CD14-positive monocyte (primary cell): ENCODE data around the gene ASTN2. TPM values are rescaled to one million over a fixed set of nuclear protein-coding genes. Genes with fewer than 3 reads are reported as not detected.

Experiments
- DNase-seq, 3 donors: peaks; one replicate each; pipeline ENCODE4 v3.0.0-alpha.2; 2011 to 2022
- H2AFZ ChIP-seq: 2 replicates; pipeline ENCODE4 v1.6.0; 2012; ENCODE audit warnings: mild to moderate bottlenecking, low read depth, low read length, inconsistent platforms; ENCODE audit not compliant: insufficient read depth, poor library complexity, severe bottlenecking
- H3K27ac ChIP-seq, 2 donors: 1 replicate in 1 of 2; 2 replicates in 1 of 2; pipeline ENCODE4 v1.5.1; 2012 to 2013; ENCODE audit warnings: low read length in 2 of 2, control low read depth in 1 of 2, inconsistent platforms in 1 of 2, low read depth in 1 of 2, mild to moderate bottlenecking in 1 of 2
- H3K27me3 ChIP-seq, 2 donors: one replicate each; pipeline versions ENCODE4 v1.6.0 to v1.6.1; 2011 to 2013; ENCODE audit warnings: low read length in 2 of 2; ENCODE audit not compliant: control insufficient read depth in 2 of 2, insufficient read depth in 2 of 2
- H3K36me3 ChIP-seq, 2 donors: replicated peaks in 1 of 2; 1 replicate in 1 of 2; 2 replicates in 1 of 2; pipeline versions ENCODE4 v1.5.1 to v1.6.1; 2012 to 2013; ENCODE audit warnings: low read length in 2 of 2, control low read depth in 1 of 2, inconsistent platforms in 1 of 2, mild to moderate bottlenecking in 1 of 2; ENCODE audit not compliant: insufficient read depth in 2 of 2, control insufficient read depth in 1 of 2
- H3K4me1 ChIP-seq, 2 donors: 1 replicate in 1 of 2; 2 replicates in 1 of 2; pipeline versions ENCODE4 v1.5.1 to v1.6.1; 2012 to 2013; ENCODE audit warnings: low read length in 2 of 2, control low read depth in 1 of 2, inconsistent platforms in 1 of 2, mild to moderate bottlenecking in 1 of 2, moderate library complexity in 1 of 2; ENCODE audit not compliant: insufficient read depth in 2 of 2, control insufficient read depth in 1 of 2
- H3K4me2 ChIP-seq: replicated peaks from 2 replicates; pipeline ENCODE3; 2012; ENCODE audit warnings: low read length, moderate library complexity, mild to moderate bottlenecking; ENCODE audit not compliant: poor library complexity, severe bottlenecking; ENCODE audit errors: extremely low read depth
- H3K4me3 ChIP-seq, 3 experiments: fragments of 200-600 bp in 1 of 3; sonication (generic) in 1 of 3; replicated peaks in 1 of 3; 1 replicate in 2 of 3; 2 replicates in 1 of 3; pipeline ENCODE4 v1.5.1; 2011 to 2013; ENCODE audit warnings: low read length in 3 of 3, mild to moderate bottlenecking in 3 of 3, control low read depth in 2 of 3, low read depth in 2 of 3, inconsistent platforms in 1 of 3, moderate library complexity in 1 of 3
- H3K79me2 ChIP-seq: 2 replicates; pipeline ENCODE4 v1.6.0; 2012; ENCODE audit warnings: mild to moderate bottlenecking, control low read depth, inconsistent platforms, low read length, moderate library complexity; ENCODE audit not compliant: insufficient read depth
- H3K9ac ChIP-seq: 2 replicates; pipeline ENCODE4 v1.6.0; 2017; ENCODE audit warnings: low read length, mild to moderate bottlenecking; ENCODE audit not compliant: insufficient read depth, poor library complexity, severe bottlenecking
- H3K9me3 ChIP-seq, 2 donors: replicated peaks in 1 of 2; 1 replicate in 1 of 2; 2 replicates in 1 of 2; pipeline versions ENCODE4 v1.5.1 to v1.6.1; 2012 to 2013; ENCODE audit warnings: low read length in 2 of 2, control low read depth in 1 of 2; ENCODE audit not compliant: control insufficient read depth in 1 of 2, insufficient read depth in 1 of 2
- H4K20me1 ChIP-seq: 2 replicates; pipeline ENCODE4 v1.6.0; 2012; ENCODE audit warnings: mild to moderate bottlenecking, low read length, control low read depth, moderate library complexity; ENCODE audit not compliant: insufficient read depth
- H3K27ac Mint-ChIP-seq, 7 donors: one replicate each; pipeline ENCODE4 v1.8.0; 2020; ENCODE audit warnings: mild to moderate bottlenecking in 7 of 7, mixed read lengths in 7 of 7, moderate library complexity in 6 of 7, inconsistent platforms in 2 of 7
- H3K27me3 Mint-ChIP-seq, 3 donors: one replicate each; pipeline ENCODE4 v1.8.0; 2021 to 2022; ENCODE audit warnings: low read depth in 3 of 3, mild to moderate bottlenecking in 3 of 3, mixed read lengths in 3 of 3, moderate library complexity in 3 of 3, inconsistent platforms in 1 of 3
- H3K36me3 Mint-ChIP-seq, 2 donors: one replicate each; pipeline ENCODE4 v1.8.0; 2020; ENCODE audit warnings: mixed read lengths in 2 of 2, inconsistent platforms in 1 of 2, mild to moderate bottlenecking in 1 of 2
- H3K4me1 Mint-ChIP-seq: one replicate; pipeline ENCODE4 v1.8.0; 2020; ENCODE audit warnings: mild to moderate bottlenecking, mixed read lengths
- H3K4me3 Mint-ChIP-seq, 2 donors: one replicate each; pipeline ENCODE4 v1.8.0; 2020; ENCODE audit warnings: mild to moderate bottlenecking in 2 of 2, mixed read lengths in 2 of 2, moderate library complexity in 1 of 2
- H3K9me3 Mint-ChIP-seq, 7 donors: one replicate each; pipeline ENCODE4 v1.8.0; 2020 to 2022; ENCODE audit warnings: mixed read lengths in 7 of 7, mild to moderate bottlenecking in 6 of 7, moderate library complexity in 6 of 7, inconsistent platforms in 2 of 7
- CTCF ChIP-seq: fragments of 200-600 bp; IDR thresholded peaks from one replicate; pipeline ENCODE4 v1.8.0; 2022; ENCODE audit warnings: antibody characterized with exemption, mild to moderate bottlenecking
- WGBS: methylation state at CpG from one replicate; pipeline ENCODE4 v1.1.5; 2013; ENCODE audit warnings: missing lambda C conversion rate; ENCODE audit not compliant: insufficient coverage; 5-methylcytosine and 5-hydroxymethylcytosine counted together
- intact Hi-C, 2 donors: fragments of 100-400 bp; cut with micrococcal nuclease; formaldehyde crosslinking; loops; one replicate each; pipeline versions ENCODE4 v1.15.0 to v1.15.1; 2023
- polyA plus RNA-seq, 3 donors: library from polyadenylated mRNA; depleted of rRNA in 1 of 3; unstranded in 2 of 3; stranded (reverse) in 1 of 3; fragments of 300-500 nt in 2 of 3; fragments of >200 nt in 1 of 3; fragmentation: Illumina TruSeq in 2 of 3; gene quantifications; 1 replicate in 2 of 3; 2 replicates in 1 of 3; pipeline ENCODE4 v1.2.3, GENCODE V29; 2012 to 2021

ASTN2 gene
- polyA plus RNA-seq, 3 donors = not detected

- Mint-ChIP-seq H3K4me1 (no peaks in the 10 kb centered on the region), H3K4me3 (no peak overlapping the region), H3K36me3 (no peaks in the 10 kb centered on the region), H3K27me3 (peaks cover 1 to 3% (median 1%) of the 10 kb centered on the region in 3 donors), H3K27ac (no peak overlapping the region), H3K9me3 (peaks cover 0 to 7% (median 3%) of the 10 kb centered on the region in 7 donors)
- no peak overlapping the region for H3K4me2 ChIP-seq
- H3K79me2 ChIP-seq = no peaks in the 10 kb centered on the region
- 80% methylated on average over 1 of the region's 2 CpGs for WGBS
- H3K4me3 ChIP-seq = no peak overlapping the region
- no peaks in the 10 kb centered on the region for H3K36me3 ChIP-seq
- H4K20me1 ChIP-seq = no peaks in the 10 kb centered on the region
- H3K27ac ChIP-seq = no peak overlapping the region
- H2AFZ ChIP-seq = no peak overlapping the region
- intact Hi-C loops = no loop called here
- DNase-seq = no peak
- no peaks in the 10 kb centered on the region for H3K4me1 ChIP-seq
- no peak overlapping the region for H3K9ac ChIP-seq
- no peaks in the 10 kb centered on the region for H3K27me3 ChIP-seq
- H3K9me3 ChIP-seq = no peaks in the 10 kb centered on the region
- no peak for TF ChIP-seq CTCF
Observed at GRCh38 chr9:117028103-117028858, 386.6 kb downstream of the ASTN2 start.

- H3K27me3 Mint-ChIP-seq = peaks cover 2 to 6% (median 3%) of the 10 kb centered on the region in 3 donors
- Histone ChIP-seq H3K36me3 (no peaks in the 10 kb centered on the region), H4K20me1 (no peaks in the 10 kb centered on the region), H3K9ac (no peak overlapping the region), H3K79me2 (no peaks in the 10 kb centered on the region), H3K4me3 (no peak overlapping the region), H3K27ac (no peak overlapping the region), H3K27me3 (no peaks in the 10 kb centered on the region), H3K4me1 (no peaks in the 10 kb centered on the region), H2AFZ (no peak overlapping the region), H3K4me2 (no peak overlapping the region), H3K9me3 (no peaks in the 10 kb centered on the region)
- intact Hi-C loops = no loop called here
- H3K27ac Mint-ChIP-seq = no peak overlapping the region
- H3K4me1 Mint-ChIP-seq = no peaks in the 10 kb centered on the region
- WGBS = no CpG with 5 or more reads among the region's 2 CpGs
- H3K36me3 Mint-ChIP-seq = no peaks in the 10 kb centered on the region
- TF ChIP-seq CTCF = no peak
- DNase-seq = no peak
- H3K9me3 Mint-ChIP-seq = peaks cover 0 to 5% (median 2%) of the 10 kb centered on the region in 7 donors
- no peak overlapping the region for H3K4me3 Mint-ChIP-seq
Observed at GRCh38 chr9:117021906-117022305, 393.0 kb downstream of the ASTN2 start.
